Activated T-helper 1 cell treated with anti-CD3 and anti-CD28 coated beads, Interleukin-12 subunit alpha, Interleukin-12 subunit beta, Interleukin-2, Interleukin-4 antibody, amounts not matched to agents 30 ng/mL and 10 ng/mL and 1 ng/mL, durations not matched to agents 14 hours and 24 hours and 36 hours (primary cell): Measurements from ENCODE around the gene TEX35. TPM values are rescaled to one million over a fixed set of nuclear protein-coding genes. Genes with fewer than 3 reads are reported as not detected.

ENCODE experiments used
- DNase-seq: peaks from one replicate; pipeline ENCODE4 v3.0.0; 2021; ENCODE audit warnings: low spot score
- H3K27ac Mint-ChIP-seq: one replicate; pipeline ENCODE4 v1.8.0; 2021; ENCODE audit warnings: mild to moderate bottlenecking, mixed read lengths
- H3K27me3 Mint-ChIP-seq: one replicate; pipeline ENCODE4 v1.8.0; 2022; ENCODE audit warnings: mild to moderate bottlenecking, moderate library complexity, mixed read lengths; ENCODE audit not compliant: insufficient read depth
- H3K36me3 Mint-ChIP-seq: one replicate; pipeline ENCODE4 v1.8.0; 2021; ENCODE audit warnings: low read depth, mixed read lengths
- H3K4me1 Mint-ChIP-seq: one replicate; pipeline ENCODE4 v1.8.0; 2021; ENCODE audit warnings: low read depth, mixed read lengths
- H3K4me3 Mint-ChIP-seq: one replicate; pipeline ENCODE4 v1.8.0; 2021; ENCODE audit warnings: mild to moderate bottlenecking, moderate library complexity, mixed read lengths
- H3K9me3 Mint-ChIP-seq: one replicate; pipeline ENCODE4 v1.8.0; 2021; ENCODE audit warnings: mixed read lengths
- intact Hi-C: fragments of 100-400 bp; cut with micrococcal nuclease; formaldehyde crosslinking; loops from one replicate; pipeline ENCODE4 v1.15.1; 2024
- total RNA-seq: library from RNA; stranded (reverse); gene quantifications from 2 replicates; pipeline ENCODE4 v1.2.3, GENCODE V29; 2022

The TEX35 gene
- not detected in 2 replicates for total RNA-seq

GRCh38 chr1:178512566-178513277 lies at the start of gene TEX35:
Gene TEX35, plus strand, starts transcription at chr1:178513109. Its CDS starts 80 bp downstream, at chr1:178513189.
- intact Hi-C loops = no loop called here
- Mint-ChIP-seq H3K27me3 (peaks cover 3% of the 10 kb centered on the region), H3K9me3 (no peaks in the 10 kb centered on the region), H3K27ac (no peak within 1 kb of the TSS), H3K4me1 (no peaks in the 10 kb centered on the region), H3K4me3 (no peak within 1 kb of the TSS), H3K36me3 (no peaks in the 10 kb centered on the region)
- no peak for DNase-seq

GRCh38 chr1:178464141-178464540 lies 48.8 kb upstream of the TEX35 start:
- H3K27ac Mint-ChIP-seq = no peak overlapping the region
- peaks cover 5% of the 10 kb centered on the region for H3K27me3 Mint-ChIP-seq
- no peak for DNase-seq
- H3K4me1 Mint-ChIP-seq = no peaks in the 10 kb centered on the region
- H3K36me3 Mint-ChIP-seq = no peaks in the 10 kb centered on the region
- H3K4me3 Mint-ChIP-seq = no peak overlapping the region
- H3K9me3 Mint-ChIP-seq = no peaks in the 10 kb centered on the region
- intact Hi-C loops = no loop called here

- Mint-ChIP-seq H3K9me3 (no peaks in the 10 kb centered on the region), H3K27ac (no peak overlapping the region), H3K36me3 (no peaks in the 10 kb centered on the region), H3K4me1 (no peaks in the 10 kb centered on the region), H3K4me3 (no peak overlapping the region), H3K27me3 (peaks cover 5% of the 10 kb centered on the region)
- intact Hi-C loops = no loop called here
- DNase-seq = no peak
These were observed 48.3 kb upstream of the TEX35 start for GRCh38 chr1:178464566-178464965.

DNA sequence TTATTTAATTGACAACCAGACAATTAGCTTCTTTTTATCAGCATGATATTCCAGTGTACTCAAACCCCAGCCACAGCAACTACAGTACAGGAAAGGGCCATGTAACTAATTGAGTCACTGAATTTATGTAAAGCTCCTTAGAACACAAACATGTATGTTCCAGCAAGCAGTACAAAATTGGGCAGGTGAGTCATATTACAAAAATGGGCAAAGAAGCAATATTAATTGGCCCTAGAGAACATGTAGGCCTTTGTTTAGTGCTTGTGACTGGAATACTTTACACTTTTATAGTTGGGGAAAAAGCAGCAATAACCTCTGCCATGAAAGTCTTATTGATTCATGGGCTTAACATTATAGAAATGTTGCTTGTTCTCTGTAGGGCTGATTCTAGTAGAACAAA lies 47.9 kb upstream of the TEX35 start:
- Mint-ChIP-seq H3K9me3 (no peaks in the 10 kb centered on the region), H3K27ac (no peak overlapping the region), H3K27me3 (peaks cover 5% of the 10 kb centered on the region), H3K36me3 (no peaks in the 10 kb centered on the region), H3K4me3 (no peak overlapping the region), H3K4me1 (no peaks in the 10 kb centered on the region)
- DNase-seq = no peak
- intact Hi-C loops = no loop called here

- Mint-ChIP-seq H3K4me1 (no peaks in the 10 kb centered on the region), H3K4me3 (no peak overlapping the region), H3K36me3 (no peaks in the 10 kb centered on the region), H3K27ac (no peak overlapping the region), H3K9me3 (no peaks in the 10 kb centered on the region), H3K27me3 (peaks cover 7% of the 10 kb centered on the region)
- intact Hi-C loops = no loop called here
- DNase-seq = no peak
These were observed 45.1 kb upstream of the TEX35 start for GRCh38 chr1:178467837-178468236.

DNA sequence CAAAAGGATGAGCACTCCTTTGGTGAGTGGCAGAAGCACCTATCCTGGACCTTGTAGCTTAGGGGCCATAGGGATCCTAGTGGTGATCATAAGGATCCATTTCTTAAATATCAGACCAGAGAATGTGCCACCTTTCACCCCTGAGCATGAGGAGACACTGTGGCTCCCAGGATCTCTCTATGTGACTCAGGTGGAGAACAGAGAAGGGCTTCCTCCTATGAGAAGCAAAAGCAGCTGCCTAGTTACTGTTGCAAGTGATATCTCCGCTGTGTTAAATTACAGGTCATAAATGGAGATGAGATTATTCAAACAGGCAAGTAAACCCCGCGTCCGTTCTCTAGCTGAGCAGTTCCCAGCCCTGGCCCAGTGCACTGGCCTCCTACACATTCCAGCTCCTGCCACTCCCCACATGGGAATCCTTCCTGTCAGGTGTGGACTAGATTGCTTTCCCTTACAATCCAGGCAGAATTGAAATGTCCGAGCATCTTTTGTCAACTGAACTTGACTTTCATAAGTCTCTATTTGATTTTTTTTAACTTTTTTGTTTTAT lies 42.4 kb upstream of the TEX35 start:
- Mint-ChIP-seq H3K4me1 (no peaks in the 10 kb centered on the region), H3K36me3 (no peaks in the 10 kb centered on the region), H3K27me3 (peaks cover 5% of the 10 kb centered on the region), H3K9me3 (no peaks in the 10 kb centered on the region), H3K27ac (no peak overlapping the region), H3K4me3 (no peak overlapping the region)
- intact Hi-C loops = no loop called here
- no peak for DNase-seq

DNA sequence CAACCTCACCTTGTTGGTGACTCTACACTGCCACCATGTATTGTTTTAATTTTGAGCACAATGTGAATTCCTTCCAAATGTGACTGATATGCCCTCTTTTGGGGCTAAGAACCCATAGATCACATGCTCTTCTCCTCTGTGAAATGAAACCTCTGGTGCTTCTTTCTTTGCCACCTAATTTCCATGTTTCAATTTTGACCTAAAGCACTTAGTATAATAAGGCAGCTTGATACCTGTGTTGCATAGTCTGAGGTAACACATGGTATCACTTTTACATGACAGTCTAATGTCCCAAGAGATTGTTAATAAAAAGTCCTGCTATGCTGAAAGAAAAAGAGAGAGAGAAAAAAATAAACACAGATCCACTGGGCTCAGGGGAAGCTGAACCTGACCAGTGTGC lies 40.4 kb upstream of the TEX35 start:
- no peaks in the 10 kb centered on the region for H3K4me1 Mint-ChIP-seq
- no peaks in the 10 kb centered on the region for H3K36me3 Mint-ChIP-seq
- no peak for DNase-seq
- no peaks in the 10 kb centered on the region for H3K9me3 Mint-ChIP-seq
- H3K27me3 Mint-ChIP-seq = peaks cover 5% of the 10 kb centered on the region
- H3K27ac Mint-ChIP-seq = no peak overlapping the region
- intact Hi-C loops = no loop called here
- no peak overlapping the region for H3K4me3 Mint-ChIP-seq

DNA sequence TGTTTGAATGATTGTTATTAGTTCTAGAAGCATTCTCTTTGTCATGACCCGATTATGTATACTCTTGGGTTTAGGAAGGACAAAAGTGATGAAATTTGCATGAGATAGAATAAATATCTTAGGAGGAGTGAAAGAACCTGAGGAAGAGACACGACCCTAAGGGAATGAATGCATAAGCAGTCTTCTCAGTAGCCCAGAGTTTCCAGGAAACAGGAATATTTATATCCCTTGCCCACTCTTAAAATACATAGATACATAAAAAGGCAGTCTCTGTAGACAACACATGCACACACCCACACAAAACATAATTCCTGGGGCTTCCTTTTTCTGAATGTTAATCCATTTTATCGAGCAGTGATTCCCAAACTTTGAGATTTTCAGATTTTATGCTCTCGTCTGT lies 35.5 kb upstream of the TEX35 start:
- H3K36me3 Mint-ChIP-seq = no peaks in the 10 kb centered on the region
- no peak overlapping the region for H3K4me3 Mint-ChIP-seq
- no peak overlapping the region for H3K27ac Mint-ChIP-seq
- H3K9me3 Mint-ChIP-seq = no peaks in the 10 kb centered on the region
- DNase-seq = no peak
- H3K27me3 Mint-ChIP-seq = peaks cover 2% of the 10 kb centered on the region
- intact Hi-C loops = no loop called here
- H3K4me1 Mint-ChIP-seq = no peaks in the 10 kb centered on the region

DNA sequence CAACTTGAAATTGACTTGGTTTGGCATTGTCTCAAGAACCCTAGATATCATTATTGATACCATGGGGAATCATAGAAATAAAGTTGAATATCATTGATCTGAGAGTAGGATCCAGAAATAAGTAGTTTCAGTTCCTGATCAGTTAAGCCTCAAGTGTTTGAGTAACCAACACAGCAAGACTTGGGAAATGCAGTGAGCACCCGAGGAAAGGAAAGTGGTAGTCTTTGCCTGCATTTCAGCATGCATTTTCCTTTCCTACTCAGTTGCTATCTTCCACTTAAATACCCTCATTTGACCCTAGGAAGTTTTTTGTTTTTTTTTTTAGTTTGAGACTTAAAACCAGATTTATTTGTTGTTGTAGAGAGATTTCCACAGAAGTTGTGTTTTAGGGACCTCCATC lies 35.1 kb upstream of the TEX35 start:
- H3K27ac Mint-ChIP-seq = no peak overlapping the region
- H3K4me1 Mint-ChIP-seq = no peaks in the 10 kb centered on the region
- no peaks in the 10 kb centered on the region for H3K36me3 Mint-ChIP-seq
- H3K4me3 Mint-ChIP-seq = no peak overlapping the region
- no peaks in the 10 kb centered on the region for H3K27me3 Mint-ChIP-seq
- no peak for DNase-seq
- no peaks in the 10 kb centered on the region for H3K9me3 Mint-ChIP-seq
- intact Hi-C loops = no loop called here

- H3K9me3 Mint-ChIP-seq = no peaks in the 10 kb centered on the region
- H3K27ac Mint-ChIP-seq = no peak overlapping the region
- peaks cover 23% of the 10 kb centered on the region for H3K27me3 Mint-ChIP-seq
- DNase-seq = no peak
- no peaks in the 10 kb centered on the region for H3K4me1 Mint-ChIP-seq
- no peak overlapping the region for H3K4me3 Mint-ChIP-seq
- intact Hi-C loops = no loop called here
- H3K36me3 Mint-ChIP-seq = no peaks in the 10 kb centered on the region
These were observed 29.5 kb upstream of the TEX35 start for GRCh38 chr1:178483251-178483957.

- Mint-ChIP-seq H3K4me3 (no peak overlapping the region), H3K27me3 (peaks cover 23% of the 10 kb centered on the region), H3K36me3 (no peaks in the 10 kb centered on the region), H3K27ac (no peak overlapping the region), H3K4me1 (no peaks in the 10 kb centered on the region), H3K9me3 (no peaks in the 10 kb centered on the region)
- intact Hi-C loops = no loop called here
- no peak for DNase-seq
These were observed 28.1 kb upstream of the TEX35 start for GRCh38 chr1:178484698-178485225.

- Mint-ChIP-seq H3K4me1 (no peaks in the 10 kb centered on the region), H3K9me3 (no peaks in the 10 kb centered on the region), H3K36me3 (no peaks in the 10 kb centered on the region), H3K27ac (no peak overlapping the region), H3K4me3 (no peak overlapping the region), H3K27me3 (peaks cover 23% of the 10 kb centered on the region)
- no peak for DNase-seq
- intact Hi-C loops = no loop called here
These were observed 27.3 kb upstream of the TEX35 start for GRCh38 chr1:178485541-178485981.
